GM10248 (cell line): Measurements from ENCODE around the gene EEF2K.

ENCODE experiments used
- CTCF ChIA-PET: fragments of 300-600 bp; sonication (Branson Sonifier 250); formaldehyde crosslinking; extraction: SDS; loops from one replicate; lab custom pipeline; 2021; ENCODE audit warnings: antibody characterized with exemption; lab: Yijun Ruan, JAX
- POLR2A ChIA-PET: fragments of 350-650 bp; sonication (Branson Sonifier 250); formaldehyde crosslinking; extraction: SDS; loops from one replicate; lab custom pipeline; 2020; ENCODE audit warnings: antibody characterized with exemption; lab: Yijun Ruan, JAX
- DNase-seq: peaks from one replicate; pipeline ENCODE4 v3.0.0; 2012; ENCODE audit errors: extremely low spot score
- TF ChIP-seq, protein P1 (sequence below): IDR thresholded peaks from 2 replicates; pipeline ENCODE4 v1.5.1; 2012; ENCODE audit warnings: mild to moderate bottlenecking, low read depth; ENCODE audit errors: extremely low read depth, missing control alignments, control extremely low read depth

EEF2K gene

GRCh38 chr16:22266546-22266945 lies 60.5 kb downstream of the EEF2K start:
- no peak for DNase-seq
- ChIA-PET CTCF (no interaction called here), POLR2A (no interaction called here)
- TF ChIP-seq, protein P1, sequence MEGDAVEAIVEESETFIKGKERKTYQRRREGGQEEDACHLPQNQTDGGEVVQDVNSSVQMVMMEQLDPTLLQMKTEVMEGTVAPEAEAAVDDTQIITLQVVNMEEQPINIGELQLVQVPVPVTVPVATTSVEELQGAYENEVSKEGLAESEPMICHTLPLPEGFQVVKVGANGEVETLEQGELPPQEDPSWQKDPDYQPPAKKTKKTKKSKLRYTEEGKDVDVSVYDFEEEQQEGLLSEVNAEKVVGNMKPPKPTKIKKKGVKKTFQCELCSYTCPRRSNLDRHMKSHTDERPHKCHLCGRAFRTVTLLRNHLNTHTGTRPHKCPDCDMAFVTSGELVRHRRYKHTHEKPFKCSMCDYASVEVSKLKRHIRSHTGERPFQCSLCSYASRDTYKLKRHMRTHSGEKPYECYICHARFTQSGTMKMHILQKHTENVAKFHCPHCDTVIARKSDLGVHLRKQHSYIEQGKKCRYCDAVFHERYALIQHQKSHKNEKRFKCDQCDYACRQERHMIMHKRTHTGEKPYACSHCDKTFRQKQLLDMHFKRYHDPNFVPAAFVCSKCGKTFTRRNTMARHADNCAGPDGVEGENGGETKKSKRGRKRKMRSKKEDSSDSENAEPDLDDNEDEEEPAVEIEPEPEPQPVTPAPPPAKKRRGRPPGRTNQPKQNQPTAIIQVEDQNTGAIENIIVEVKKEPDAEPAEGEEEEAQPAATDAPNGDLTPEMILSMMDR: no peak

DNA sequence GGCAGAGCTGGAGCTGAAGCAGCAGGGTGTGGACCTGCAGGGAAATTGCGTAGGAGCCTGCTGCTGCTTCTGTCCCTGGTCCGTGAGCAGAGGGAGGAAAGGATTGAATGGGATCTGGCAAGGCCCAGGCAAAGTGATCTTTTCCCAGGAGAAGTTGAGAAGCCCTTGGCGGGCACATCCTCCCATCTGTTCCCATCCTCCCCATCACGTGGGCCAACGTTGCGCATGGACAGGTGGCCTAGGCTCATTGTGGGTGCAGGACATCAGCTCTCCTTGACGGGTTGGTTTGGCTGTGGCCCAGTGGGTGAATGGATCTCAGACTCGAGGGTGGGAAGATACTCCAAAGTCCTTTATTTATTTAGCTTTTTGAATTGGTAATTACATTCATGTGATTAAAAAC lies 61.7 kb downstream of the EEF2K start:
- DNase-seq: no peak
- POLR2A ChIA-PET: no interaction called here

GRCh38 chr16:22270525-22270924 lies 64.4 kb downstream of the EEF2K start:
- TF ChIP-seq, protein P1: no peak
- POLR2A ChIA-PET: no interaction called here
- CTCF ChIA-PET: no interaction called here

More for the DNA sequence above, 61.7 kb downstream of the EEF2K start:
- CTCF ChIA-PET: interaction anchor here (1.2 to 1.5 kb wide), 2 partner anchors 11 to 15 kb away, joined by 3 to 4 read pairs; no protein-coding TSS in a partner anchor
- TF ChIP-seq, protein P1: no peak

GRCh38 chr16:22272870-22273650 lies 67.0 kb downstream of the EEF2K start:
- CTCF ChIA-PET: interaction anchor here (0.7 to 1.2 kb wide), 4 partner anchors 12 to 20 kb away, joined by 3 read pairs; no protein-coding TSS in a partner anchor
- POLR2A ChIA-PET: no interaction called here
- no peak for DNase-seq

More at GRCh38 chr16:22270525-22270924, 64.4 kb downstream of the EEF2K start:
- no peak for DNase-seq

DNA sequence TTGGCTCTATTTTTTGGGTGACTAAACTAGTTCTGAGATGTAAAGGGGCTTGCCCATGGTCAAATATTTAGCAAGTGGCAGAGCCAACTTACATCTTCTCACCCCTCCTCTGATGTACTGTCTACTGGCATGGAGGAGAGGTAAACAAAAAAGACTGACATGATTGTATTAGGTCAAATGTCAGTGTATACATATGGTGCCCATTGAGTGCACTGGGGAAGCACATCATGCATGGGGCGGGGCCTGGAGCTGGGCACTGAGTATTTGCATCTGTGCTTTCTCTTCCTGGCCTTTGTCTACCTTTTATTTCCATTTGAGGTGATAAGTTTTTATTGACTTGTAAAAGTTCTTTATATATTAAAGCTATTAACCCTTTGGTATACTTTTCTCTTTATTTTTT lies 68.8 kb downstream of the EEF2K start:
- CTCF ChIA-PET: interaction anchor here (1.7 kb wide), 1 partner anchor 13 kb away, joined by 3 read pairs; no protein-coding TSS in a partner anchor
- POLR2A ChIA-PET: no interaction called here
- no peak for DNase-seq
- TF ChIP-seq, protein P1: no peak

More at GRCh38 chr16:22272870-22273650, 67.0 kb downstream of the EEF2K start:
- TF ChIP-seq, protein P1: no peak

DNA sequence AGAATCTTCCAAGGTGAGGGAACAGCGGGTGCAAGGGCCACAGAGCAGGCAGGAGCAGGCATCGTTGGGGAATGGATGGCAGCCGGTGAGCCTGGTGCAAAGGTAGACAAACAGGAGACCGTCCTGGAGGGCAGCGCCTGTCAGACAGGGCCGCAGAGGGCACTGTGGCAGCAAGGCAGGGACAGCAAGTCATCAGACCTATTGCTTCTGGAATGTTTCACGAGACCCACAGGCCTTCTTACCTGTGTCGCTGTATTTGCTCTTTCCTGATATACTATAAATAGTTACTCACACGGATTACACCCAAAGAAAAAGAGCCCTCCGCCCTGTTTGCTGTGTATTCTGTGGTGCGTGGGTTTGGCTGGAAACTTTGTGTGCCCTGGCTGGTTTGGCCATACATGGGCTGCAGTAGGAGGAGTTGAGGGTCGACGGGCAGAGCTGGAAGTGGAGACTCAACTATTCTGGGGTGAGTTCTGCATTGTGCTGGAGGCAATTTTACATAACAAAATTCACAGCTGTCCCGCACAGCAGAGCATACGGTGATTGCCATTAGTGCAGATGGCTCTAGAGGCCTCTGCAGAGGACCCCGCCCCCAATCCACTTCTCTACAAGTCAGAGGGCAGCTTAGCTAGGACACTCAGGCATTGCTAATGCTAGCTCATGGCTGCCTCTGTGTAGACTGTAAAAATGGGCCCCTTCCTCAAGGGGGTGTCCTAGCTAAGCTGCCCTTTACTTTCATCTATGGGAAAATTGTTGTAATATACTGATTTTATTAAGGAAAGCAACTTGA lies 72.6 kb downstream of the EEF2K start:
- ChIA-PET CTCF (interaction anchor here (0.8 to 1.2 kb wide), 4 partner anchors 9 to 20 kb away, joined by 3 to 5 read pairs (median 4); no protein-coding TSS in a partner anchor), POLR2A (no interaction called here)
- no peak for DNase-seq
- TF ChIP-seq, protein P1: no peak
